PC-3 (cell line): ENCODE measurements around the gene JAML. TPM values are rescaled to one million over a fixed set of nuclear protein-coding genes. Genes with fewer than 3 reads are reported as not detected.
A peak's percentile ranks its signal among the peaks of the same experiment; 100 is the strongest.

Experiments used
- ATAC-seq: fragments of 200-7000 bp; cut with Tn5 transposase; 2 replicates; pipeline ENCODE4 v1.9.1; 2020; ENCODE audit warnings: mild to moderate bottlenecking, moderate library complexity
- BruUV-seq: library from RNA; stranded (reverse); fragments of 400-500 nt; replicated peaks from 2 replicates; lab custom pipeline; 2021; lab: Mats Ljungman, UMichigan
- CTCF ChIA-PET: fragments of 300-600 bp; sonication (Branson Sonifier 250); formaldehyde crosslinking; loops from one replicate; lab custom pipeline; 2022; ENCODE audit warnings: antibody characterized with exemption; lab: Charles Lee
- POLR2A ChIA-PET: fragments of 300-600 bp; sonication (Branson Sonifier 250); formaldehyde crosslinking; loops from one replicate; lab custom pipeline; 2022; ENCODE audit warnings: antibody characterized with exemption; ENCODE audit not compliant: unreplicated experiment; lab: Charles Lee
- DNase-seq: peaks from one replicate; pipeline ENCODE4 v3.0.0-alpha.2; 2015
- H2AFZ ChIP-seq: fragments of 300-600 bp; sonication (generic); 2 replicates; pipeline ENCODE4 v1.6.0; 2016; ENCODE audit warnings: antibody characterized with exemption, low read length
- H3F3A ChIP-seq: fragments of 300-600 bp; sonication (generic); one replicate; pipeline ENCODE4 v1.6.0; 2017; ENCODE audit warnings: antibody characterized with exemption, low read length, control low read depth, mild to moderate bottlenecking; ENCODE audit not compliant: unreplicated experiment
- H3K27ac ChIP-seq: fragments of 300-600 bp; sonication (generic); 2 replicates; pipeline ENCODE4 v1.5.1; 2016; ENCODE audit warnings: mild to moderate bottlenecking, low read length
- H3K27me3 ChIP-seq: fragments of 300-600 bp; sonication (generic); 2 replicates; pipeline ENCODE4 v1.6.1; 2016; ENCODE audit warnings: low read length, mixed read lengths
- H3K36me3 ChIP-seq: fragments of 300-600 bp; sonication (generic); 2 replicates; pipeline ENCODE4 v1.6.1; 2016; ENCODE audit warnings: low read depth, mixed run types, low read length, mixed read lengths
- H3K4me1 ChIP-seq: fragments of 300-600 bp; sonication (generic); 2 replicates; pipeline ENCODE4 v1.5.1; 2016; ENCODE audit warnings: low read length; ENCODE audit not compliant: insufficient read depth
- H3K4me2 ChIP-seq: fragments of 300-600 bp; sonication (generic); 2 replicates; pipeline ENCODE4 v1.6.0; 2016; ENCODE audit warnings: low read length
- H3K4me3 ChIP-seq: fragments of 300-600 bp; sonication (generic); 2 replicates; pipeline ENCODE4 v1.5.1; 2016; ENCODE audit warnings: mild to moderate bottlenecking, low read length, mixed read lengths
- H3K79me2 ChIP-seq: fragments of 300-600 bp; sonication (generic); 2 replicates; pipeline ENCODE4 v1.6.1; 2017; ENCODE audit warnings: low read length, mixed read lengths
- H3K9ac ChIP-seq: fragments of 300-600 bp; sonication (generic); 2 replicates; pipeline ENCODE4 v1.6.0; 2016; ENCODE audit warnings: mild to moderate bottlenecking, low read length
- H3K9me2 ChIP-seq: fragments of 300-600 bp; sonication (generic); replicated peaks from 2 replicates; pipeline ENCODE4 v1.6.1; 2016; ENCODE audit warnings: mixed run types, low read length, mixed read lengths
- H3K9me3 ChIP-seq: fragments of 300-600 bp; sonication (generic); 2 replicates; pipeline ENCODE4 v1.6.1; 2016; ENCODE audit warnings: low read length, mixed read lengths
- H4K20me1 ChIP-seq: fragments of 300-600 bp; sonication (generic); 2 replicates; pipeline ENCODE4 v1.6.1; 2016; ENCODE audit warnings: low read length, mixed read lengths
- EZH2 ChIP-seq: fragments of 300-600 bp; sonication (generic); IDR thresholded peaks from one replicate; pipeline ENCODE4 v1.6.1; 2017; ENCODE audit warnings: antibody characterized with exemption, mild to moderate bottlenecking, low read length; ENCODE audit not compliant: unreplicated experiment
- EZH2phosphoT487 ChIP-seq: fragments of 300-600 bp; sonication (generic); IDR thresholded peaks from 2 replicates; pipeline ENCODE4 v1.6.1; 2018; ENCODE audit warnings: mild to moderate bottlenecking, antibody characterized with exemption, low read length, borderline replicate concordance
- intact Hi-C: fragments of 100-400 bp; cut with micrococcal nuclease; formaldehyde crosslinking; loops from 2 replicates; pipeline ENCODE4 v1.9.0; 2023
- total RNA-seq: library from RNA; depleted of rRNA; stranded (reverse); fragments of >200 nt; gene quantifications from 2 replicates; pipeline ENCODE4 v1.2.3, GENCODE V29; 2014
- TF ChIP-seq, protein P1 (sequence below): fragments of 300-600 bp; sonication (generic); conservative IDR thresholded peaks from 2 replicates; pipeline ENCODE4 v1.5.1; 2017; ENCODE audit warnings: antibody characterized with exemption, low read depth, mild to moderate bottlenecking, low read length

The JAML gene
- total RNA-seq, 1 experiment from 2014 or later, result not detected

DNA sequence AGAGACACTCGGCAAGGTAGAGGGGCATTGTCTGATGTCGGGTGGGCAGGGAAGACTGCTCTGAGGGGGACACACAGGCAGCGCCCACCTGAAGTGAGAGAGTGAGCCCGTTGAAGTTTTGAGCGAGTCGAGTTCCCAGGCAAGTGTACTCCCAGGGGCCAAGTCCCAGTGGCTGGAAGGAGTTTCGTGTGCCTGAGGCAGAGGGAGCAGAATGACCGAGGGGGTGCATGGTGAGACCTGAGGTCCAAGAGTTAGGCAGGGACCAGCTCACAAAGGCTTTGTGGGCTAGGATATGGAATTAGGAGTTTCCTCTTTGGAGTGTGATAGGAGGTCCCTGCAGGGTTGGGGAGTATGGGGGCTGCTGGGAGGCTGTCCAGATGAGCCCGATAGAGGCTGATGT is 54.6 kb downstream of the JAML start:
- H3K4me3 ChIP-seq, result no peak overlapping the region
- no peaks in the 10 kb centered on the region for H3F3A ChIP-seq
- no peak overlapping the region for H3K27ac ChIP-seq
- TF ChIP-seq, protein P1, sequence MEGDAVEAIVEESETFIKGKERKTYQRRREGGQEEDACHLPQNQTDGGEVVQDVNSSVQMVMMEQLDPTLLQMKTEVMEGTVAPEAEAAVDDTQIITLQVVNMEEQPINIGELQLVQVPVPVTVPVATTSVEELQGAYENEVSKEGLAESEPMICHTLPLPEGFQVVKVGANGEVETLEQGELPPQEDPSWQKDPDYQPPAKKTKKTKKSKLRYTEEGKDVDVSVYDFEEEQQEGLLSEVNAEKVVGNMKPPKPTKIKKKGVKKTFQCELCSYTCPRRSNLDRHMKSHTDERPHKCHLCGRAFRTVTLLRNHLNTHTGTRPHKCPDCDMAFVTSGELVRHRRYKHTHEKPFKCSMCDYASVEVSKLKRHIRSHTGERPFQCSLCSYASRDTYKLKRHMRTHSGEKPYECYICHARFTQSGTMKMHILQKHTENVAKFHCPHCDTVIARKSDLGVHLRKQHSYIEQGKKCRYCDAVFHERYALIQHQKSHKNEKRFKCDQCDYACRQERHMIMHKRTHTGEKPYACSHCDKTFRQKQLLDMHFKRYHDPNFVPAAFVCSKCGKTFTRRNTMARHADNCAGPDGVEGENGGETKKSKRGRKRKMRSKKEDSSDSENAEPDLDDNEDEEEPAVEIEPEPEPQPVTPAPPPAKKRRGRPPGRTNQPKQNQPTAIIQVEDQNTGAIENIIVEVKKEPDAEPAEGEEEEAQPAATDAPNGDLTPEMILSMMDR, result no peak
- TF ChIP-seq EZH2phosphoT487, result no peak
- TF ChIP-seq EZH2, result no peak
- H3K36me3 ChIP-seq, result no peaks in the 10 kb centered on the region
- H3K9me2 ChIP-seq, result no peaks in the 10 kb centered on the region
- H3K9me3 ChIP-seq, result no peaks in the 10 kb centered on the region
- H3K9ac ChIP-seq, result no peak overlapping the region
- intact Hi-C loops, result no loop called here
- ATAC-seq (no peak), DNase-seq (no peak)
- BruUV-seq, result no TSS peak
- no peak overlapping the region for H3K4me2 ChIP-seq
- POLR2A ChIA-PET, result no interaction called here
- H3K79me2 ChIP-seq, result no peaks in the 10 kb centered on the region
- peaks cover 9% of the 10 kb centered on the region; the same call in 1 of the 2 replicates for H3K4me1 ChIP-seq
- H2AFZ ChIP-seq, result no peak overlapping the region
- CTCF ChIA-PET, result no interaction called here
- peaks cover 36% of the 10 kb centered on the region for H3K27me3 ChIP-seq
- H4K20me1 ChIP-seq, result no peaks in the 10 kb centered on the region

DNA sequence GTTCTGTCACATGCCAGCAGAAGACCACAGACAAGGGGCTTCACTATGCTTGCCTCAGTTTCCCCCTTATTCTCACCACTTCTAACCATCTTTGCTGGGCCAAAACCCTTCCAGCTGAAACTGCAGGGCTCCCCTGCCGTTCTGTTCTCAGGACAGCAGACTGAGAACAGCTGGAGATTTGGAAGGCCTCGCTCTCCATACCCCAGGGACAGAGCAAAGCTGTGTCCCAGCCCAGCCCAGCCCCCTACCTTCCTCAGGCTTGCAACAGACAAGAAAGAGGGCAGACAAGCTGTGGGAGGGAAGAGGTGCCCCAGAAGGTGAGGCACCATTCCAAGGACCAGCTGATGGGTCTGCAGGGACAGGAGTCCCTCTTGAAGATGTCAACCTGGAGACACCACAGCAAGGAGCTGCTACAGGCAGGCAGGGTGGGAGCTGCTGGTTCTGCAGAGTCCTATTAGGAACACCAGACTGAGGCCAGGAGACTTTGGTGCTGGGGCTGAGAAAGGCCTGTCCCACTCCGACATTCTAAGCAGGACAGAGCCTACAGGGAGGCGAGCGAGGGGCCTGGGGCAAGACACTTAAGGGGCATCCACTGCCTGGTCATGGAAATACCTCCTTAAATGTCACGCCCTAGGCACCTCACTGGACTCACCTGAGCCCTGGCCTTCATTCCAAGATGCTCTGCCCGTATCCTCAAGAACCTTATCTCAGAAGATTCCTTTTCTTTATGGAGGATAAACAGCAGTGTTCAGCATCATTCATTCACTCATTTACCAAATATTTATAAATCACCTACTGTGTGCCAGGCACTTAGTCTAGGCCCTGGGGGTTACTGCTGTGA is 55.3 kb downstream of the JAML start:
- Histone ChIP-seq H3F3A (no peaks in the 10 kb centered on the region), H3K27ac (no peak overlapping the region), H3K4me3 (no peak overlapping the region), H3K9me3 (no peaks in the 10 kb centered on the region), H3K4me1 (peaks cover 2% of the 10 kb centered on the region; the same call in 1 of the 2 replicates), H3K9me2 (no peaks in the 10 kb centered on the region), H3K79me2 (no peaks in the 10 kb centered on the region), H3K9ac (no peak overlapping the region), H4K20me1 (no peaks in the 10 kb centered on the region), H3K27me3 (peaks cover 38% of the 10 kb centered on the region), H3K36me3 (no peaks in the 10 kb centered on the region), H2AFZ (no peak overlapping the region), H3K4me2 (no peak overlapping the region)
- no peak for DNase-seq
- no TSS peak for BruUV-seq
- ATAC-seq, result no peak
- intact Hi-C loops, result no loop called here
- ChIA-PET CTCF (interaction anchor here (0.6 kb wide), 1 partner anchor 124 kb away, joined by 3 read pairs; no protein-coding TSS in a partner anchor), POLR2A (no interaction called here)
- no peak for TF ChIP-seq EZH2phosphoT487
- no peak for TF ChIP-seq EZH2
- TF ChIP-seq, protein P1, result no peak

GRCh38 chr11:118168751-118169150 is 56.1 kb downstream of the JAML start:
- no peaks in the 10 kb centered on the region for H3F3A ChIP-seq
- no peak for TF ChIP-seq EZH2phosphoT487
- intact Hi-C loops, result no loop called here
- H3K9me2 ChIP-seq, result no peaks in the 10 kb centered on the region
- no TSS peak for BruUV-seq
- H3K4me1 ChIP-seq, result no peaks in the 10 kb centered on the region
- no peak overlapping the region for H3K4me3 ChIP-seq
- H3K27me3 ChIP-seq, result peaks cover 45% of the 10 kb centered on the region
- no peak overlapping the region for H3K4me2 ChIP-seq
- H4K20me1 ChIP-seq, result no peaks in the 10 kb centered on the region
- H3K36me3 ChIP-seq, result no peaks in the 10 kb centered on the region
- ChIA-PET POLR2A (no interaction called here), CTCF (interaction anchor here (0.5 kb wide), 1 partner anchor 29 kb away, joined by 3 read pairs; no protein-coding TSS in a partner anchor)
- H3K27ac ChIP-seq, result no peak overlapping the region
- no peak for ATAC-seq
- no peak overlapping the region for H2AFZ ChIP-seq
- DNase-seq, result peak; percentile 31
- no peaks in the 10 kb centered on the region for H3K9me3 ChIP-seq
- no peaks in the 10 kb centered on the region for H3K79me2 ChIP-seq
- H3K9ac ChIP-seq, result no peak overlapping the region
